CD14-positive monocyte (primary cell): ENCODE results near the gene TPRN. TPM values are rescaled to one million over a fixed set of nuclear protein-coding genes. Genes with fewer than 3 reads are reported as not detected.

Experiments used
- DNase-seq, 3 donors: peaks; one replicate each; pipeline ENCODE4 v3.0.0-alpha.2; 2011 to 2022
- H2AFZ ChIP-seq: 2 replicates; pipeline ENCODE4 v1.6.0; 2012; ENCODE audit warnings: mild to moderate bottlenecking, low read depth, low read length, inconsistent platforms; ENCODE audit not compliant: insufficient read depth, poor library complexity, severe bottlenecking
- H3K27ac ChIP-seq, 2 donors: 1 replicate in 1 of 2; 2 replicates in 1 of 2; pipeline ENCODE4 v1.5.1; 2012 to 2013; ENCODE audit warnings: low read length in 2 of 2, control low read depth in 1 of 2, inconsistent platforms in 1 of 2, low read depth in 1 of 2, mild to moderate bottlenecking in 1 of 2
- H3K27me3 ChIP-seq, 2 donors: one replicate each; pipeline versions ENCODE4 v1.6.0 to v1.6.1; 2011 to 2013; ENCODE audit warnings: low read length in 2 of 2; ENCODE audit not compliant: control insufficient read depth in 2 of 2, insufficient read depth in 2 of 2
- H3K36me3 ChIP-seq, 2 donors: replicated peaks in 1 of 2; 1 replicate in 1 of 2; 2 replicates in 1 of 2; pipeline versions ENCODE4 v1.5.1 to v1.6.1; 2012 to 2013; ENCODE audit warnings: low read length in 2 of 2, control low read depth in 1 of 2, inconsistent platforms in 1 of 2, mild to moderate bottlenecking in 1 of 2; ENCODE audit not compliant: insufficient read depth in 2 of 2, control insufficient read depth in 1 of 2
- H3K4me1 ChIP-seq, 2 donors: 1 replicate in 1 of 2; 2 replicates in 1 of 2; pipeline versions ENCODE4 v1.5.1 to v1.6.1; 2012 to 2013; ENCODE audit warnings: low read length in 2 of 2, control low read depth in 1 of 2, inconsistent platforms in 1 of 2, mild to moderate bottlenecking in 1 of 2, moderate library complexity in 1 of 2; ENCODE audit not compliant: insufficient read depth in 2 of 2, control insufficient read depth in 1 of 2
- H3K4me2 ChIP-seq: replicated peaks from 2 replicates; pipeline ENCODE3; 2012; ENCODE audit warnings: low read length, moderate library complexity, mild to moderate bottlenecking; ENCODE audit not compliant: poor library complexity, severe bottlenecking; ENCODE audit errors: extremely low read depth
- H3K4me3 ChIP-seq, 3 experiments: fragments of 200-600 bp in 1 of 3; sonication (generic) in 1 of 3; replicated peaks in 1 of 3; 1 replicate in 2 of 3; 2 replicates in 1 of 3; pipeline ENCODE4 v1.5.1; 2011 to 2013; ENCODE audit warnings: low read length in 3 of 3, mild to moderate bottlenecking in 3 of 3, control low read depth in 2 of 3, low read depth in 2 of 3, inconsistent platforms in 1 of 3, moderate library complexity in 1 of 3
- H3K79me2 ChIP-seq: 2 replicates; pipeline ENCODE4 v1.6.0; 2012; ENCODE audit warnings: mild to moderate bottlenecking, control low read depth, inconsistent platforms, low read length, moderate library complexity; ENCODE audit not compliant: insufficient read depth
- H3K9ac ChIP-seq: 2 replicates; pipeline ENCODE4 v1.6.0; 2017; ENCODE audit warnings: low read length, mild to moderate bottlenecking; ENCODE audit not compliant: insufficient read depth, poor library complexity, severe bottlenecking
- H3K9me3 ChIP-seq, 2 donors: replicated peaks in 1 of 2; 1 replicate in 1 of 2; 2 replicates in 1 of 2; pipeline versions ENCODE4 v1.5.1 to v1.6.1; 2012 to 2013; ENCODE audit warnings: low read length in 2 of 2, control low read depth in 1 of 2; ENCODE audit not compliant: control insufficient read depth in 1 of 2, insufficient read depth in 1 of 2
- H4K20me1 ChIP-seq: 2 replicates; pipeline ENCODE4 v1.6.0; 2012; ENCODE audit warnings: mild to moderate bottlenecking, low read length, control low read depth, moderate library complexity; ENCODE audit not compliant: insufficient read depth
- H3K27ac Mint-ChIP-seq, 7 donors: one replicate each; pipeline ENCODE4 v1.8.0; 2020; ENCODE audit warnings: mild to moderate bottlenecking in 7 of 7, mixed read lengths in 7 of 7, moderate library complexity in 6 of 7, inconsistent platforms in 2 of 7
- H3K27me3 Mint-ChIP-seq, 3 donors: one replicate each; pipeline ENCODE4 v1.8.0; 2021 to 2022; ENCODE audit warnings: low read depth in 3 of 3, mild to moderate bottlenecking in 3 of 3, mixed read lengths in 3 of 3, moderate library complexity in 3 of 3, inconsistent platforms in 1 of 3
- H3K36me3 Mint-ChIP-seq, 2 donors: one replicate each; pipeline ENCODE4 v1.8.0; 2020; ENCODE audit warnings: mixed read lengths in 2 of 2, inconsistent platforms in 1 of 2, mild to moderate bottlenecking in 1 of 2
- H3K4me1 Mint-ChIP-seq: one replicate; pipeline ENCODE4 v1.8.0; 2020; ENCODE audit warnings: mild to moderate bottlenecking, mixed read lengths
- H3K4me3 Mint-ChIP-seq, 2 donors: one replicate each; pipeline ENCODE4 v1.8.0; 2020; ENCODE audit warnings: mild to moderate bottlenecking in 2 of 2, mixed read lengths in 2 of 2, moderate library complexity in 1 of 2
- H3K9me3 Mint-ChIP-seq, 7 donors: one replicate each; pipeline ENCODE4 v1.8.0; 2020 to 2022; ENCODE audit warnings: mixed read lengths in 7 of 7, mild to moderate bottlenecking in 6 of 7, moderate library complexity in 6 of 7, inconsistent platforms in 2 of 7
- CTCF ChIP-seq: fragments of 200-600 bp; IDR thresholded peaks from one replicate; pipeline ENCODE4 v1.8.0; 2022; ENCODE audit warnings: antibody characterized with exemption, mild to moderate bottlenecking
- WGBS: methylation state at CpG from one replicate; pipeline ENCODE4 v1.1.5; 2013; ENCODE audit warnings: missing lambda C conversion rate; ENCODE audit not compliant: insufficient coverage; 5-methylcytosine and 5-hydroxymethylcytosine counted together
- intact Hi-C, 2 donors: fragments of 100-400 bp; cut with micrococcal nuclease; formaldehyde crosslinking; loops; one replicate each; pipeline versions ENCODE4 v1.15.0 to v1.15.1; 2023
- polyA plus RNA-seq, 3 donors: library from polyadenylated mRNA; depleted of rRNA in 1 of 3; unstranded in 2 of 3; stranded (reverse) in 1 of 3; fragments of 300-500 nt in 2 of 3; fragments of >200 nt in 1 of 3; fragmentation: Illumina TruSeq in 2 of 3; gene quantifications; 1 replicate in 2 of 3; 2 replicates in 1 of 3; pipeline ENCODE4 v1.2.3, GENCODE V29; 2012 to 2021

TPRN gene
- polyA plus RNA-seq, 3 donors = 0.30 to 4.6 (median 0.46) TPM

GRCh38 chr9:137147793-137148160, 52.8 kb downstream of the TPRN start:
- intact Hi-C loops = no loop called here
- Mint-ChIP-seq H3K9me3 (peaks cover 5 to 20% (median 12%) of the 10 kb centered on the region in 7 donors), H3K36me3 (no peaks in the 10 kb centered on the region), H3K4me1 (no peaks in the 10 kb centered on the region), H3K27me3 (peaks cover 12 to 28% (median 23%) of the 10 kb centered on the region in 3 donors), H3K4me3 (no peak overlapping the region), H3K27ac (no peak overlapping the region)
- peaks cover 0 to 15% of the 10 kb centered on the region in 2 donors for H3K9me3 ChIP-seq
- no peak for TF ChIP-seq CTCF
- no peak overlapping the region for H3K27ac ChIP-seq
- H3K27me3 ChIP-seq = peaks cover 0 to 3% of the 10 kb centered on the region in 2 donors
- no peaks in the 10 kb centered on the region for H3K36me3 ChIP-seq
- H2AFZ ChIP-seq = no peak overlapping the region
- no peaks in the 10 kb centered on the region for H3K4me1 ChIP-seq
- DNase-seq = no peak
- H3K79me2 ChIP-seq = no peaks in the 10 kb centered on the region
- no peak overlapping the region for H3K4me2 ChIP-seq
- no peak overlapping the region for H3K4me3 ChIP-seq
- WGBS = 31% methylated on average over 6 of the region's 24 CpGs
- no peaks in the 10 kb centered on the region for H4K20me1 ChIP-seq
- H3K9ac ChIP-seq = no peak overlapping the region

GRCh38 chr9:137147091-137147792, 53.3 kb downstream of the TPRN start:
- no peaks in the 10 kb centered on the region for H3K4me1 ChIP-seq
- no peaks in the 10 kb centered on the region for H3K4me1 Mint-ChIP-seq
- DNase-seq = no peak
- no peak overlapping the region for H3K27ac ChIP-seq
- intact Hi-C loops = no loop called here
- H3K27me3 Mint-ChIP-seq = peaks cover 15 to 28% (median 28%) of the 10 kb centered on the region in 3 donors
- H4K20me1 ChIP-seq = no peaks in the 10 kb centered on the region
- H3K9me3 ChIP-seq = peaks cover 0 to 15% of the 10 kb centered on the region in 2 donors
- peaks cover 5 to 20% (median 12%) of the 10 kb centered on the region in 7 donors for H3K9me3 Mint-ChIP-seq
- 91% methylated on average over 21 of the region's 26 CpGs for WGBS
- H3K27me3 ChIP-seq = peaks cover 0 to 3% of the 10 kb centered on the region in 2 donors
- no peak for TF ChIP-seq CTCF
- peak overlapping the region in 1 of 2 donors; percentile 51 for H3K4me3 Mint-ChIP-seq
- no peak overlapping the region for H3K9ac ChIP-seq
- H3K27ac Mint-ChIP-seq = peak overlapping the region in 1 of 7 donors; percentile 64
- no peaks in the 10 kb centered on the region for H3K79me2 ChIP-seq
- no peaks in the 10 kb centered on the region for H3K36me3 Mint-ChIP-seq
- H3K4me2 ChIP-seq = no peak overlapping the region
- H3K36me3 ChIP-seq = no peaks in the 10 kb centered on the region
- H2AFZ ChIP-seq = no peak overlapping the region
- no peak overlapping the region for H3K4me3 ChIP-seq
